Mammary epithelial cell (primary cell): ENCODE measurements around the gene CFL2.

Experiments
- EZH2 ChIP-seq: IDR thresholded peaks from 2 replicates; pipeline ENCODE4 v1.6.1; 2012; ENCODE audit warnings: low read length, inconsistent platforms, borderline replicate concordance
- TF ChIP-seq, protein P1 (sequence below), 2 donors: IDR thresholded peaks in 1 of 2; conservative IDR thresholded peaks in 1 of 2; 2 replicates each; pipeline ENCODE4 v1.5.1; 2011 to 2012; ENCODE audit warnings: inconsistent platforms in 2 of 2, low read length in 2 of 2, mild to moderate bottlenecking in 2 of 2, control low read depth in 1 of 2, low read depth in 1 of 2; ENCODE audit not compliant: insufficient read depth in 1 of 2; ENCODE audit errors: extremely low read depth in 1 of 2

DNA sequence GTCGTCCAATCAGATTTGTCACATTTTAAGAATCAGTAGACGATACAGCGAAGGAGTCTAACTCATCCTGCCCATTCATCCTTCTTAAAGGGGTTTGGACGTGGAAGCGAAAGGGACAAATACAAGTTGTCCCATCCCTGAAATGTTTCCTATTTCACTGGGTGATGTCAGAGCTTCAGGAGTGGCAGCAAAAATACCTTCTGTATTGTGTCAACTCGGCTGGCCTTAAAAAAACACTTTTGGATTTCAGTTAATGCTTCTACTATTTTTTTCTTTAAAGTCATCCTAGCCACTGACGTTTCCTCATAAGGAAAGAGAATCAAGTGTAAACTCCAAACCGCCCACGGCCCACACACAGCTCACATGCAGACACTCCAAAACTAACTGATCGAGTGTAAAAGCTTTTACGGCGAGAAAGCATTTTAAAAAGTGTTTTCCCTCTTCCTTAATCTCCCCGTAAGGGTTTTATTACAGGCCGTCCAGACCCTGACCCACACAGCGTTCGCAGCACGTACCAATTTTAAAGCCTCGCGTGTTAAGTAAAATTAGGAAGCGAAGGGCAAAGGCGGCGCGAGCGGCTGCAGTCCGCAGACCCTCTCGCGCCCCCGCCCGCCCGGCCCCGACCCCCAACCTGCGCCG, 593 bp downstream of the CFL2 start:
- TF ChIP-seq, protein P1, sequence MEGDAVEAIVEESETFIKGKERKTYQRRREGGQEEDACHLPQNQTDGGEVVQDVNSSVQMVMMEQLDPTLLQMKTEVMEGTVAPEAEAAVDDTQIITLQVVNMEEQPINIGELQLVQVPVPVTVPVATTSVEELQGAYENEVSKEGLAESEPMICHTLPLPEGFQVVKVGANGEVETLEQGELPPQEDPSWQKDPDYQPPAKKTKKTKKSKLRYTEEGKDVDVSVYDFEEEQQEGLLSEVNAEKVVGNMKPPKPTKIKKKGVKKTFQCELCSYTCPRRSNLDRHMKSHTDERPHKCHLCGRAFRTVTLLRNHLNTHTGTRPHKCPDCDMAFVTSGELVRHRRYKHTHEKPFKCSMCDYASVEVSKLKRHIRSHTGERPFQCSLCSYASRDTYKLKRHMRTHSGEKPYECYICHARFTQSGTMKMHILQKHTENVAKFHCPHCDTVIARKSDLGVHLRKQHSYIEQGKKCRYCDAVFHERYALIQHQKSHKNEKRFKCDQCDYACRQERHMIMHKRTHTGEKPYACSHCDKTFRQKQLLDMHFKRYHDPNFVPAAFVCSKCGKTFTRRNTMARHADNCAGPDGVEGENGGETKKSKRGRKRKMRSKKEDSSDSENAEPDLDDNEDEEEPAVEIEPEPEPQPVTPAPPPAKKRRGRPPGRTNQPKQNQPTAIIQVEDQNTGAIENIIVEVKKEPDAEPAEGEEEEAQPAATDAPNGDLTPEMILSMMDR (conservative IDR thresholded peaks at IDR 0.05 in 1 of 2, IDR thresholded peaks at IDR 0.05 in 1 of 2; ENCODE audit: extremely low read depth in 1 of 2, insufficient read depth in 1 of 2, low read depth in 1 of 2, low read length in 2 of 2): no peak
- no peak for TF ChIP-seq EZH2
